ENCODE results near the gene CDK4.
"Not testable (repeated sequence)": the region's sequence is repeated elsewhere in the genome, so short reads cannot be mapped to it uniquely, and the experiment has no call there.

CDK4 gene

DNA sequence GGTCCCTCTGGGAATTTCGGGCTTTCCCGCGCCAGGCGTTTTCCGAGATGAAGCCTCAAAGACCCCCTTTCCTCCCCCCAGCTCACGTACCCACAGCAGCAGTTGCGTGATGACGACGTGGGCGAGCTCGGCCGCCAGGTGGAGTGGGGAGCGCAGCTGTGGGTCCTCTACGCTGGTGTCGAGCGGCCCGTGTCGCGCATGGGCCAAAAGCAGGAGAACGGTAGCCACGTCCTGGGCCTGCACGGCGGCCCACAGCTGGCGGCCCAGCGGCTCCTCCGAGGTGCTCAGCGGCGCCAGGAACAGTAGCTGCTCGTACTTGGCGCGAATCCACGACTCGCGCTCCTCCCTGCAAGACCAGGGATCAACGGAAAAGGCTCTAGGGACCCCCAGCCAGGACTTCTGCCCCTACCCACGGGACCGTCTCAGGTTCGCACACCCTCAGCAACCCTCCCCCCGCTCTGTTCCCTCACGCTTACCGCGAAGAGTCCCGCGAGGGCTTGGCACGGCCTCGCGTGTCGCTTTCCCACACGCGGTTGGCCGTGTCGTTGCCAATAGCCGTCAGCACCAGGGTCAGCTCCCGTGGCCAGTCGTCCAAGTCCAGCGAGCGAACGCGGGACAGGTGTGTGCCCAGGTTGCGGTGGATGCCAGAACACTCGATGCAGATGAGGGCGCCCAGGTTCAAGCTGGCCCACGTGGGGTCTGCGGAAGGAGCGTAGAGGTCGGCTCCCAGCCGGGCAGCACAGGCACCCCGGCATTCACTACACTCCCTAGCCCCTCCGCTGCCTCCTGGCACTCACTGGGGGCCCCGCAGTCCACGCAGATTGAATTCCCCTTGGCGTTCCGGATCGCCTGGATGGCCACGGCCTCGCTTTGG is 25.0 kb downstream of the CDK4 start:
- DNase-seq (ENCODE audit: low read depth in 2 of 2, low spot score in 1 of 2) = no peak

DNA sequence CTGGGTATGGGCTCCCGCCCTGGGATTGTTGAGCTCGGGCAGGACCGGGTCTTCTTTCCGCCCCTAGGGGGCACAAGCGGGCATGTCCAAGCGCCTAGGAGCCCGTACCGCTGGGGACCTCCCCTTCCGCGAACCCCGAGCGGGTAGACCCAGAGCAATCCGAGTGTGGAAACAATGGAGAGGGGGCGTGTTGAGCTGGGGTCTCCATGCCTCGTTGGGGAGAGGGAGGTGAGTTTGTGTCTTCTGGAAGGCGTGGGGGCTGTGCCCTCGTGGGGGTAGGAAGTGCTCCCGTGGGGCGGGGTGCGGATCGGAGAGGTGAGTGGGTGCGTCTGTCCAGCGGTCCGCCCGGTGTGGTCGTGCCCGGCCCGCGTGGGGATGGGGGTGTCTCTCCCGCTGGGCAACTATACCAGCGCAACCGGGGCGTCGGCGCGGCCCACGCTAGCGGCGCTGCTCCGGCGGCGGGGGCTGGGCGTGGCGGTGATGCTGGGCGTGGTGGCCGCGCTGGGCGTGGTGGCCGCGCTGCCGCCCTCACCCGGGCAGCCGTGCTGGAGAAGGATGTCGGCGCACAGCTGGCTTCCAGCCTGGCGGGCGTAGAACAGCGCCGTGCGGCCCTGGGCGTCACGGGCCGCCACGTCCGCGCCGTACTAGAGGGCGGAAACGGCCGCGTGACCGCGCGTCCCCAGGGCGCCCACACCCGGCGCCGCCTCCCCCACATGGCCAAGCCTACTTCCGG is 25.8 kb downstream of the CDK4 start:
- DNase-seq (ENCODE audit: low read depth in 2 of 2, low spot score in 1 of 2) = no peak

DNA sequence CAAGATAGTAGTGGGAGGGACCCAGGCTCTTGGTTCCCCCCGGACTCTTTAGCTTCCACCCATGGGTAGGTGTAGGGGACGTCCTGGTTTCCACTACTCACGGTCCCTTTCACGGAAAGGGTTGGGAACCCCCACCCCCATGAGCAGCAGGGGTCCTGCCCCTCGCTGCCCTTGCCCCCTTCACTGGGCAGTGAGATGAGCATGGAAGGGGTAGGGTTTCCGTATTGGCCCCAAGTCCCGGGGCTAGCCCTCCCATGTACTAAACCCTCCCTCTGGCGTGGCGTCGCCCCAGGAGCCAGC is 26.3 kb downstream of the CDK4 start:
- no peak for DNase-seq (ENCODE audit: low read depth in 2 of 2, low spot score in 1 of 2)

DNA sequence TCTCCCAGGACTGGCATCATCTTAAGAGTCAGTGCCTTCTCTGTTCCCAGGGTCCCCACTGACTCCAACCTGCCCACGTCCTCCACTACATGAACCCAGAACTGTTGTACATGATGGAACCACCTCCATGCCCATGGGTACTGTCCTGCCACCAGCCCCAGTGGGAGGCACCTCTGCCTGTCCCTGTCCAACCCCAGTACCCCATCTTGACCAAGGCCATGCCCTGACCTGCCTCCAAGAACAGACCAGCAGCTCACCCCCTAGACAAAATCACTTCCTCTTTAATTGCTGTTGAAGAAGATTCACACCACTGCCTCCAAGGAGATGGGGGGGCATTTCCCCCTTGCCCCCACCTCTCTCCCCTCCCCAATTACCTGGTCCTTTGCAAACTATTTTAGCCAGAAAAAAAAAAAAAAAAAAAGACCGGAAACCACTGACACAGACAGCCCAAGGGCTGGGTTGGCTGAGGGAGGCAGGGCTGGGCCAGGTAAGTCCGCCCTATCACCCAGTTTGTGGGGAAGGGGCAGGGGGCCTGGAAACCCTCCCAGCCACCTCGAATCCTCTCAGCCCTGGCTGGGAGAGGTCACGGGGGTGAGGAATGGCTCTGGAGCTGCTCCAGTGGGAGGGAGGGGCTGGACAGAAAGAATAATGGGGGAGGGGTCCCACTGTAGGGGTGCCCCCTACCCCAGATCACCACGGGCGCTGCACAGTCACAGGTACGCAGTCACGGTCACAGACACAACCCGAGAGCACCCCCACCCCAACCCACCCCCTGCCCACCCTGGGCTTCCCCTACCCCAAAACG is 27.0 kb downstream of the CDK4 start:
- DNase-seq (ENCODE audit: low read depth in 2 of 2, low spot score in 1 of 2) = no peak

DNA sequence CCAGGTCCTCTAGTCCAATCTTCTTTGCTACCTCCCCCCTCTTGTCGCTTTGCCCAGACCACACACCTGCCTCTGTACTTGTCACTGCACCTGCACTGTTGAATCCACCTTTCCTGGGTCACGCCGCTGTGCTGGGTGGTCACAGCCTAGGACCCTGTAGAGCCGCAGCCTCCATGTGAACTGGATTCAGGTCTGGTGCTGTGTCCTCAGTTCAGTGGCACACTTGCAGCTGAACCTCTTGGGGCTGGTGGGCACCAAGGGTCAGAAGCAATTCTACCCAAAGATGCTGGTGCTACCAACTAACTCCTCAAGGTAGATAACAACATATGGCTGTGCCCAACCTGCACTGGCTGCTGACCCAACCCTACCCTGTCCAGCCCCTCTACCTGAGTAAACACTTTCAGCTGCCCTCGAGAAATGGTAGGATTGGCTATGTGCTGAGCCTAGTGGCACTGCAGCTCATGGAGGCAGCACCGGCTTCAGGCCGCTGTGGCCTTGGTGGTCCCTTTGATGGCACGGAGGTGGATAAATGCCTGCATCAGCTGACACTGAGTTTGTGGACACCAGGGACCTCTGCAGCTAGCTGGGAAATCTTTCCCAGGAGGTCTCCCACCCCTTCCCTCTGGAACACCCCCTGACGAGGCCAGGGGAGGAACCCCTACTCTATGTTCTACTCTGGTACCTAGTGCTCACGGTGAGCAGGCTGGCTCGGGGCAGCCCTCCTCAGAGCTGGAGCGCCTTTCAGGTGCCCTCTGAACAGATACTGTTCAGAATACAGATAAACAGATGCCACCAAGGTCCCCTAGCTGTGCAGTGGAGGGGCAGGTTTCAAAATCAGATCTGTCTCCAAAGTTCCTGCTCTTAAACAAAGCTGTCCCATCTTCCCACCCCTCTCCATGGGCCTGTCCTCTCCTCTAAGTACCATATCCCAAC is 27.8 kb downstream of the CDK4 start:
- no peak for DNase-seq (ENCODE audit: low read depth in 2 of 2, low spot score in 1 of 2)

DNA sequence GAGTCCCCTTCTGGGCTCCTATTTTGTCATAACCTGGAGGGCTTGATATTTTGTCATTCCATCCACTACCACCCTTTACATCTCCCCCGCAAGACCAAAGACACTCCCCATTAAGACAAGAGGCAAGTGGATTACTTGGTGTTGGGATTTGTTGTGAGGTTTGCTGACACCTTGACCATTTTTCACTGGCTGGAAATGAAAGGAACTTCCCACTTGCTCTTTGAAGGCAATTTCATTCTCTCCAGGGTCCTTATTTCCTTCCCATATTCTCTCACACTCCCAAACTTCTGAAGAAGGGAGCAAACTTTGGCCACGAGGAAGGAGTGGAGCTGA is 28.5 kb downstream of the CDK4 start:
- DNase-seq (ENCODE audit: low read depth in 2 of 2, low spot score in 1 of 2) = no peak

DNA sequence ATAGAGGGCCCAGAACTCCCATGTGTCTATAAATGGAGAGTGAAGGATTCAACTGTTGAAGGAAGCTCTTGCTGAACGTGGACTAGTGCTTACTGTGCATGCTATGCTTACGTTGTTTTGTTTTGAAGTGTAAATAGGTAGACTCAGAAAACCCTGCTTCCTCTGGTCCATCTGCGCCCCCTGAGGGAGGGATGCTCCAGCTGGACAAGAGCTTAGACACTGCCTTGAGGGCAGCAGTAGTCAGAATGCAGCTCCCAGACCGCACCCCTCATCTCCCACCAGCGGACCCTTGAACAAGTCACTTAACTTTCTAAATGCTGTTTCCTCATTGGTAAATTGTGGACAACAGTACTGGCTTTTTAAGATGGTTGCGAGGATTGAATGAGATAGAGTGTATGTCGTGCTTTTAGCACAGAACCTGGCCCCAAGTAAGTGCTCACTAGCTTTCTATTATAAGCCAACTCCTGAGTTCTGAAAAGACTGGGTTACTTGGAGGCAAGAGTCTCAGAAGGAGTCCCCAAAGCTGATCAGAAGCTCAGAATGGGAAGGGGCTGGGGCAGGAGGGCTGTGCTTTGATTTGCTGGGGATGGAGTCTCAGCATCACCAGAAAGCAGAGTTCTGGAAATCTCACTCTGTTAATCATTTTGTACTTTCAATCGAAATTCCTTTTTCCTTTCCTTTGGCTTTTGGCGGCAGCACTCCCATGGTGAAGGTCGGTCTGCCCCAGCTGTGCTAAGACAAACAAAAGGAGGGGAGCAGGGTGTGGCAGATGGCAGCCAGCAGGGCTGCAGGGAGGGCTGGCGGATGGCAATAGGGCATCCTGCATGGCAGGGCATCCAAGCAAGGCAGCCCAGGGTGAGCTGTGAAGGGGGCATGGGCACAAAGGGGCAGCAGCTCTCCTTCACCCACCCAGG is 29.1 kb downstream of the CDK4 start:
- DNase-seq (ENCODE audit: low read depth in 2 of 2, low spot score in 1 of 2) = no peak

DNA sequence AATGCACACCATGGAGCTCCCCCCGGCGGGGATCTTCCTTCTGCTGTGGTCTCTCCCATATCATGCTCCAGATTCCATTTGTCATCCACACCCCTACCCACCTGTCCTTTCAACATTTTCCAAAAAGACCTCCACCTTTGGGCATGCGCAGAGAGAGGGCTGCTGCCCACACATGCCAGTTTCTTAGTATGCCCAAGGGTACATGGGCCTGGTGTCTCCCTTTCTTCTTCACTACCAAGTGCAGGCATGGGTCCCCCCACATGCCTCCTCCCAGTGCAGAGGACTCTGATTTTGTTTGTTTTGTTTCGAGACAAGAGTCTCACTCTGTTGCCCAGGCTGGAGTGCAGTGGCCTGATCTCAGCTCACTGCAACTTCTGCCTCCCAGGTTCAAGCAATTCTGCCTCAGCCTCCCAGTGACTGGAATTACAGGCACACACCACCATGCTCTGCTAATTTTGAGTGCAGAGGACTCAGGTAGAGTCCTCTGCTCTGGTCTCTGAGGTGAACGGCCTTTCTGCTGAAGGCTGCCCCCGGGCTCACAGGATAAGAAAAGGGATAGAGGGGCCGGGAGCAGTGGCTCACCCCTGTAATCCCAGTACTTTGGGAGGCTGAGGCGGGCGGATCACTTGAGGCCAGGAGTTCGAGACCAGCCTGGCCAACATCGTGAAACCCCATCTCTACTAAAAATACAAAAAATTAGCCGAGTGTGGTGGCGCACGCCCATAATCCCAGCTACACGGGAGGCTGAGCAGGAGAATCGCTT is 30.1 kb downstream of the CDK4 start:
- not testable (repeated sequence) for DNase-seq (ENCODE audit: low read depth in 2 of 2, low spot score in 1 of 2)

DNA sequence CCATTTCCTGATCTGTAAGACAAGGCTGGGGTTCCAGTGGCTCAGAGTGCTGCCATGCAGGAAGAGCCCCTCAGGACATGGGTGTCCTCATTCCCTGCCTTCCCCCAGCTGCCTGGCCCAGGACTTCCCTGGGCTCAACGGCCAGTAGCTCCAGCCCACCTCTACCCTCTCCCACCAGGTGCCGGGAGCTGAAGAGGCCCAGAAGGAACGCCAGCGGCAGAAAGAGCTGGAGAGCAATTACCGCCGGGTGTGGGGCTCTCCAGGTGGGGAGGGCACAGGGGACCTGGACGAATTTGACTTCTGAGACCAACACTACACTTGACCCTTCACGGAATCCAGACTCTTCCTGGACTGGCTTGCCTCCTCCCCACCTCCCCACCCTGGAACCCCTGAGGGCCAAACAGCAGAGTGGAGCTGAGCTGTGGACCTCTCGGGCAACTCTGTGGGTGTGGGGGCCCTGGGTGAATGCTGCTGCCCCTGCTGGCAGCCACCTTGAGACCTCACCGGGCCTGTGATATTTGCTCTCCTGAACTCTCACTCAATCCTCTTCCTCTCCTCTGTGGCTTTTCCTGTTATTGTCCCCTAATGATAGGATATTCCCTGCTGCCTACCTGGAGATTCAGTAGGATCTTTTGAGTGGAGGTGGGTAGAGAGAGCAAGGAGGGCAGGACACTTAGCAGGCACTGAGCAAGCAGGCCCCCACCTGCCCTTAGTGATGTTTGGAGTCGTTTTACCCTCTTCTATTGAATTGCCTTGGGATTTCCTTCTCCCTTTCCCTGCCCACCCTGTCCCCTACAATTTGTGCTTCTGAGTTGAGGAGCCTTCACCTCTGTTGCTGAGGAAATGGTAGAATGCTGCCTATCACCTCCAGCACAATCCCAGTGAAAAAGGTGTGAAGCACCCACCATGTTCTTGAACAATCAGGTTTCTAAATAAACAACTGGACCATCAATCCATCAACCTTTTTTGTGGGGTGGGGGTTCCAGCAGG is 31.2 kb downstream of the CDK4 start:
- no peak for DNase-seq (ENCODE audit: low read depth in 2 of 2, low spot score in 1 of 2)

DNA sequence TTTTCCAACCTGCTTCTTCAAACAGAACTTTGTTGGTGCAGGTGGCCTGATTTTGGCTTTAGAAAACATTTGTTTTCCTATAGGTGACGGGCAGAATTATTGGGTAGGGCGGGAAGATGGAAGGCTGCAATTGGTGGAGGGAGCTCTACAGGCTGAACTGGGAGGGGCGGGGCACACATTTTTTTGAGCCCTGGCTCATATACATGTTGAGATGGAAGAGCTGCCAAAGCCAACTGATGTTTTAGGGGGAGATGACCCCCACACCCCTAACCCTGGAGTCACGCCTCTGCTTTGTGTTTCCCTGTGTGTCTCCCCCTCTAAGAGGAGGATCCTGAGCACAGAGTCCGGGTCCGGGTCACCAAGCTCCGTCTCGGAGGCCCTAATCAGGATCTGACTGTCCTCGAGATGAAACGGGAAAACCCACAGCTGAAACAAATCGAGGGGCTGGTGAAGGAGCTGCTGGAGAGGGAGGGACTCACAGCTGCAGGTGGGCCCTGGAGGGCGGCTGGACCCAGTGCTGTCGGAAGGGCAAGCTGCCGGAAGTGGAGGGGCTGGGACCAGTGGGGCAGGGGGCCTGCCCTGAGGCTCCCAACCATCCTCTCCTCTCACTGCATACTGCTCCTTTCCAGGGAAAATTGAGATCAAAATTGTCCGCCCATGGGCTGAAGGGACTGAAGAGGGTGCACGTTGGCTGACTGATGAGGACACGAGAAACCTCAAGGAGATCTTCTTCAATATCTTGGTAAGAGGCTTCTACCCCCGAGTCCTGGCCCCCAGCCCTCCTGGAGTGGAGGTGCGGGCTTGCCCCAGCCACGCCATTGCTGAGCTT is 32.1 kb downstream of the CDK4 start:
- DNase-seq (ENCODE audit: low read depth in 2 of 2, low spot score in 1 of 2) = no peak

DNA sequence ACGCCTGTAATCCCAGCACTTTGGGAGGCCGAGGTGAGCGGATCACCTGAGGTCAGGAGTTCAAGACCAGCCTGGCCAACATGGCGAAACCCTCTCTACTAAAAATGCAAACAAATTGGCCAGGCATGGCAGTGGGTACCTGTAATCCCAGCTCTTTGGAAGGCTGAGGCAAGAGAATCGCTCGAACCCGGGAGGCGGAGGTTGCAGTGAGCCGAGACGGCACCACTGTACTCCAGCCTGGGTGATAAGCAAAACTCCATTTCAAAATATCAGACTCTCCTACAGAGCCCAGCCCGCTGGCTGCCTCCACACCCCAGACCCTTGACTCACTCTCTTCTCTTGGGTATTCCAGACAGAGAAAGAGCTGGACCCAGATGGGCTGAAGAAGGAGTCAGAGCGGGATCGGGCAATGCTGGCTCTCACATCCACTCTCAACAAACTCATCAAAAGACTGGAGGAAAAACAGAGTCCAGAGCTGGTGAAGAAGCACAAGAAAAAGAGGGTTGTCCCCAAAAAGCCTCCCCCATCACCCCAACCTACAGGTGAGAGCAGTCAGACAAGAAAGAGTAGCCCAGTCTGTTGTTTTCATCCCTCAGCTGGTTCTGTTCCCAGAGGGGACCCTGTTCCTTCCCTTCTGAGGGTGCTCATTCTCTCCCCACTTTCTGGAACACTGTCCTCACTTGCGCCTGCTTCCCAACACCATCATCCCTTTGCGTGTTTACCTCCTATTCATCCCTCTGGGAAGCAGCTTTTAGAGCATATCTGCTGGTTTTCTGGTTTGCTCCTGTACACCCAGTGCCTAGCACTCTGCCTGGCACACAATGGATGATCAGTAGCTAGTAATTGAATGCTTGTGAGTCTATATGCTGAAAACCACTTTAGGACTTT is 33.2 kb downstream of the CDK4 start:
- DNase-seq (ENCODE audit: low read depth in 2 of 2, low spot score in 1 of 2) = no peak

DNA sequence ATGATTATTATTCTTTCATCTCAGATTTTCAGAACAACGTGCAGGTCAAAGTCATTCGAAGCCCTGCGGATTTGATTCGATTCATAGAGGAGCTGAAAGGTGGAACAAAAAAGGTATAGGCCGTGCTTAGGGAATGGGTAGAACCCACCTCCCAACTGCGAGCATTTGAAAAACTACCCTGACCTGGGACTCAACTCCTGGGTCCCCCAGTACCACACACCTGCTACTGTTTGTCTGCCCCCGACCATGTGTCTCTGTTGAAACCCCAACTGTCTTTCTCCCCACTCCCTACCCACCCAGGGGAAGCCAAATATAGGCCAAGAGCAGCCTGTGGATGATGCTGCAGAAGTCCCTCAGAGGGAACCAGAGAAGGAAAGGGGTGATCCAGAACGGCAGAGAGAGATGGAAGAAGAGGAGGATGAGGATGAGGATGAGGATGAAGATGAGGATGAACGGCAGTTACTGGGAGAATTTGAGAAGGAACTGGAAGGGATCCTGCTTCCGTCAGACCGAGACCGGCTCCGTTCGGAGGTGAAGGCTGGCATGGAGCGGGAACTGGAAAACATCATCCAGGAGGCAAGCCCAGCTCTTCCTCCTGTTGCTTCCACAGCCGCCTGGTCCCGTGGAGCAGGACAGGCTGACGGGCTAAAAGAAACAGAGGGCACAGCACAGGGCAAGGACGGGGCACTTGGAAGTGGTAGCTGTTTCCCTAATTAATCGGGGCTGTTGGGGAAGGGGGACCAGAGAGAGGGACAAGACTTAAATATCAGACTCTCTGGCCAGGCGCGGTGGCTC is 34.1 kb downstream of the CDK4 start:
- DNase-seq (ENCODE audit: low read depth in 2 of 2, low spot score in 1 of 2) = no peak

DNA sequence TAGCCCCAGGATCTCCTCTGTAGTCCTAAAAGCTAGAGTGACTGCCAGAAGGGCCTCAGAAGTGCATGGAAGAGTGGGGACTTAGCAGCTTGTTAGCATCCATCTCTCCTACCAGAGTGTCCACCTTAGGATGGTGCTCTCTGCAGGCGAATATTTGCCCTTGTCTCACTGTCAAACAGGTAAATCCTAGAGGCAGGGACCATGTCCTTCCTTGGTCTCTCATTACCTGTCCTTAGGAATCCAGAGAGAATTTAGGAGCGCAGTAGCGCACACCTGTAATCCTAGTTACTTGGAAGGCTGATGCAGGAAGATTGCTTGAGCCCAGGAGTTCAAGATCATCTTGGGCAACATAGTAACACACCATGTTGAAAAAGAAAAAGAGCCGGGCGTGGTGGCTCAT is 35.0 kb downstream of the CDK4 start:
- no peak for DNase-seq (ENCODE audit: low read depth in 2 of 2, low spot score in 1 of 2)

DNA sequence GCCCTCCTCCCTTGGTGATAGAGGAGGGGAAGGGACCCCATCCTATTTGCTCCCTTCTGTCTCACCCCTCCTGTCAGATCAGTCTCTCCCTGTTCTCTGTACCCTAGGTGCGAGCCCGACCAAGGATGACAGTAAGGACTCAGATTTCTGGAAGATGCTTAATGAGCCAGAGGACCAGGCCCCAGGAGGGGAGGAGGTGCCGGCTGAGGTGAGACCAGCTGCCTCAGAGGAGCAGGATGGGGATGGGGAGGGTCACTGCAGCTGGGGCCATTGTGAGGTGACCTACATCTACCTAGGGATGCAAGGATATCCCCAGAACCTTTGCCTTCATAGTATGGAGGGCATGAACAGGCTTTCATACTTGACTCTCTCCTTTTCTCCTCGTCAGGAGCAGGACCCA is 35.8 kb downstream of the CDK4 start:
- DNase-seq (ENCODE audit: low read depth in 2 of 2, low spot score in 1 of 2) = no peak

DNA sequence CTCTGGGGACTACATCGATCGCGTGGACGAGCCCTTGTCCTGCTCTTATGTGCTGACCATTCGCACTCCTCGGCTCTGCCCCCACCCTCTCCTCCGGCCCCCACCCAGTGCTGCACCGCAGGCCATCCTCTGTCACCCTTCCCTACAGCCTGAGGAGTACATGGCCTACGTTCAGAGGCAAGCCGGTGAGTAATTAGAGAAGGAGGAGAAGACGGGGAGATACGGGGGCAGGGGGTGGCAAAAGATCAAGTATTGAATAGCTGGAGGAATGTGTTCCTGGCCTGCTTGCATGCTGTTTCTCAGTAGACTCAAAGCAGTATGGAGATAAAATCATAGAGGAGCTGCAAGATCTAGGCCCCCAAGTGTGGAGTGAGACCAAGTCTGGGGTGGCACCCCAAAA is 36.3 kb downstream of the CDK4 start:
- no peak for DNase-seq (ENCODE audit: low read depth in 2 of 2, low spot score in 1 of 2)
